GM23248 (cell line): Measurements from ENCODE around the gene HADHB. TPM values are rescaled to one million over a fixed set of nuclear protein-coding genes. Genes with fewer than 3 reads are reported as not detected.
"Not testable (repeated sequence)": the region's sequence is repeated elsewhere in the genome, so short reads cannot be mapped to it uniquely, and the experiment has no call there.

ENCODE experiments used
- DNase-seq: peaks from one replicate; pipeline ENCODE4 v3.0.0-alpha.2; 2015
- H2AFZ ChIP-seq: fragments of 200-600 bp; sonication (generic); 2 replicates; pipeline ENCODE4 v1.6.1; 2016; ENCODE audit warnings: antibody characterized with exemption
- H3F3A ChIP-seq: fragments of 200-600 bp; sonication (generic); 2 replicates; pipeline ENCODE4 v1.6.1; 2016; ENCODE audit warnings: mild to moderate bottlenecking, antibody characterized with exemption, mixed run types; ENCODE audit not compliant: insufficient read depth
- H3K27ac ChIP-seq: fragments of 200-600 bp; sonication (generic); 2 replicates; pipeline ENCODE4 v1.5.1; 2016; ENCODE audit warnings: mild to moderate bottlenecking
- H3K27me3 ChIP-seq: fragments of 200-600 bp; sonication (generic); replicated peaks from 2 replicates; pipeline ENCODE4 v1.6.1; 2016; ENCODE audit warnings: mild to moderate bottlenecking; ENCODE audit not compliant: insufficient read depth
- H3K36me3 ChIP-seq: fragments of 200-600 bp; sonication (generic); 2 replicates; pipeline ENCODE4 v1.6.1; 2016; ENCODE audit warnings: low read depth, mild to moderate bottlenecking
- H3K4me1 ChIP-seq: fragments of 200-600 bp; sonication (generic); 2 replicates; pipeline ENCODE4 v1.6.1; 2016; ENCODE audit warnings: mild to moderate bottlenecking; ENCODE audit not compliant: insufficient read depth
- H3K4me2 ChIP-seq: fragments of 200-600 bp; sonication (generic); one replicate; pipeline ENCODE4 v1.6.1; 2016; ENCODE audit warnings: mild to moderate bottlenecking; ENCODE audit not compliant: unreplicated experiment
- H3K4me3 ChIP-seq: fragments of 200-600 bp; sonication (generic); 2 replicates; pipeline ENCODE4 v1.5.1; 2016; ENCODE audit warnings: mild to moderate bottlenecking
- H3K79me2 ChIP-seq: fragments of 200-600 bp; sonication (generic); 2 replicates; pipeline ENCODE4 v1.6.1; 2016; ENCODE audit warnings: mild to moderate bottlenecking; ENCODE audit not compliant: insufficient read depth
- H3K9ac ChIP-seq: fragments of 200-600 bp; sonication (generic); 2 replicates; pipeline ENCODE4 v1.6.1; 2016; ENCODE audit warnings: mild to moderate bottlenecking
- H3K9me2 ChIP-seq: fragments of 200-600 bp; sonication (generic); 2 replicates; pipeline ENCODE4 v1.6.1; 2016; ENCODE audit warnings: mixed run types, mild to moderate bottlenecking, moderate library complexity; ENCODE audit not compliant: insufficient read depth
- H3K9me3 ChIP-seq: fragments of 200-600 bp; sonication (generic); one replicate; pipeline ENCODE4 v1.6.1; 2017; ENCODE audit warnings: low read depth
- H4K20me1 ChIP-seq: fragments of 200-600 bp; sonication (generic); 2 replicates; pipeline ENCODE4 v1.6.0; 2016; ENCODE audit not compliant: insufficient read depth
- EZH2 ChIP-seq: fragments of 200-600 bp; sonication (generic); IDR thresholded peaks from 2 replicates; pipeline ENCODE4 v1.6.1; 2018; ENCODE audit warnings: antibody characterized with exemption, mild to moderate bottlenecking; ENCODE audit not compliant: insufficient read depth, poor library complexity, severe bottlenecking
- EZH2phosphoT487 ChIP-seq: fragments of 200-600 bp; sonication (generic); IDR thresholded peaks from 2 replicates; pipeline ENCODE4 v1.6.1; 2018; ENCODE audit warnings: antibody characterized with exemption, moderate library complexity, mild to moderate bottlenecking, low read depth; ENCODE audit not compliant: insufficient read depth
- WGBS, 2 experiments: methylation state at CpG; one replicate each; pipeline ENCODE4 v1.1.6; 2015 to 2017; ENCODE audit warnings: low lambda C conversion rate in 2 of 2, low coverage in 1 of 2; ENCODE audit errors: missing lambda C conversion rate in 2 of 2; 5-methylcytosine and 5-hydroxymethylcytosine counted together
- in situ Hi-C: fragments of 300-500 bp; cut with MboI; formaldehyde crosslinking; loops from 2 replicates; pipeline ENCODE4 v1.15.0; 2020
- polyA plus RNA-seq: library from polyadenylated mRNA; unstranded; fragments of >200 nt; fragmentation: Nextera tagmentation; extraction: Ambion mirVana; gene quantifications from 2 replicates; pipeline ENCODE4 v1.2.1, GENCODE V29; 2016
- total RNA-seq: library from RNA; depleted of rRNA; stranded (reverse); fragments of >200 nt; shearing (Covaris generic); gene quantifications from 2 replicates; pipeline ENCODE4 v1.2.3, GENCODE V29; 2014

The HADHB gene
- total and polyA plus RNA-seq, 2 experiments from 2014 or later = 99.2 to 140 TPM

DNA sequence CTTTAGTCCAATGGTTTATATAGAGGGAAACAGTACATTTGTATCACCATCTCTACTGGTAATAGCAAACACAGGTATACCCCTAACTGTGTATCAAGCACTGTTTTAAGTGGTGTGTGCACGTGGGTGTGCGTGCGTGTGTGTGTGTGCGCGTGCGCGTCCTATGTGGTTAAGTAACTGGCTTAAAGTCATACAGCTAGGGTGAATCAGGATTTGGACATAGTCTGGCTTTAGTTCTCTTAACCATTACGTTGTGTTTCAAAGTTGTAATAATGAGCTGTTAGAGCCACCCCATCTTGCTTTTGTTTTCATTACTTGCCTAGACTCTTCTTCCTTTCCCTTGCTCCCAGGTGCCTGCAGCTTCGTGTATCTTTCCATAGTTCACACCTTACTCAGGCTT is 2.1 kb downstream of the HADHB start:
- Histone ChIP-seq H2AFZ (no peak overlapping the region), H3K9me2 (no peaks in the 10 kb centered on the region), H3K4me3 (peak overlapping the region; percentile 100), H3K27me3 (no peaks in the 10 kb centered on the region), H3K27ac (peak overlapping the region; percentile 98), H3F3A (peaks cover 23% of the 10 kb centered on the region), H3K4me2 (peak overlapping the region; percentile 92), H3K79me2 (peaks cover 96% of the 10 kb centered on the region), H3K9me3 (no peaks in the 10 kb centered on the region), H3K4me1 (peaks cover 33% of the 10 kb centered on the region), H3K9ac (peak overlapping the region; percentile 97; the same call in 1 of the 2 replicates), H3K36me3 (no peaks in the 10 kb centered on the region), H4K20me1 (no peaks in the 10 kb centered on the region)
- peak; percentile 64 for DNase-seq
- in situ Hi-C loops = no loop called here
- TF ChIP-seq EZH2phosphoT487 = no peak
- no peak for TF ChIP-seq EZH2
- 81 to 85% methylated on average over 9 of the region's 9 CpGs for WGBS, 2 experiments

DNA sequence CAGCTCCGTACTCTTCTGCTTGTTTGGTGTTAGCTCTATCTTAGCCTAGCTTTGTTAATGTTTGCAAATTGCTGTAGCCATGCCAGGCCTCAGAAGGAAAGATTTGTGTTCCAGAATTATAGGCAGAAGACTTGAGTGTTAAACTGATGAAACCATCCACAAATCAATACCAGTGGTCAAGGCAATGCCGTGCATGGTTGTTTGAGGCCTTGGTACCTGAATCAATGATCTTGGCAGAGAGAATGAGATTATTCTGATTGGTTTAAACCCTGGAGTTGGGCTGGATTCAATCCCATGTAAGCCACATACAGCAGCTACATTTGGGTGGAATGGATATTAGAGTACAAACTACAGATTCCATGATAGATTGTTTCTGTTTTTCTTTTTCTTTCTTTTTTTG is 4.9 kb downstream of the HADHB start:
- peaks cover 22% of the 10 kb centered on the region for H3K4me1 ChIP-seq
- in situ Hi-C loops = no loop called here
- no peaks in the 10 kb centered on the region for H3K27me3 ChIP-seq
- 92 to 96% methylated on average over 2 of the region's 2 CpGs for WGBS, 2 experiments
- DNase-seq = no peak
- no peaks in the 10 kb centered on the region for H3K9me2 ChIP-seq
- no peaks in the 10 kb centered on the region for H4K20me1 ChIP-seq
- peaks cover 3% of the 10 kb centered on the region; the same call in 1 of the 2 replicates for H3K36me3 ChIP-seq
- H3K4me2 ChIP-seq = no peak overlapping the region
- peaks cover 11% of the 10 kb centered on the region for H3F3A ChIP-seq
- H3K27ac ChIP-seq = no peak overlapping the region
- no peak overlapping the region for H3K9ac ChIP-seq
- no peaks in the 10 kb centered on the region for H3K9me3 ChIP-seq
- H3K79me2 ChIP-seq = peaks cover 99% of the 10 kb centered on the region
- no peak overlapping the region for H3K4me3 ChIP-seq
- no peak overlapping the region for H2AFZ ChIP-seq
- no peak for TF ChIP-seq EZH2
- no peak for TF ChIP-seq EZH2phosphoT487

DNA sequence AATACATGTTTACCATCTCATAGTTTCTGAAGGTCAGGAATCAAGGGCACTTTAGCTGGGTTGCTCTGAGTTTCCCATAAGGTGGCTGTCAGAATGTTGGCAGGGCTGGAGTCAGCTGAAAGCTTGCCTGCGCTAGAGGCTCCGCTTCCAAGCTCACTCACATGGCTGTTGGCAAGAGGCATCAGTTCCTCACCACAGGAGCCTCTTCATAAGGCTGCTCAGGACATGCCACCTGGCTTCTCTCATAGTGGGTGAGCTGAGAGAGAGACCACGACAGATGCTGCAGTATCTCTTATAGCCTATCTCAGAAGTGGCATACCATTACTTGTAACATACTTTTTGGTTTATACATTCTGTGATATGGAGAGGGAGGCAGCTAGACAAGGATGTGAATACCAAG is 7.2 kb downstream of the HADHB start:
- 28 to 39% methylated on average over 3 of the region's 3 CpGs for WGBS, 2 experiments
- H3K79me2 ChIP-seq = peaks cover 100% of the 10 kb centered on the region
- in situ Hi-C loops = no loop called here

DNA sequence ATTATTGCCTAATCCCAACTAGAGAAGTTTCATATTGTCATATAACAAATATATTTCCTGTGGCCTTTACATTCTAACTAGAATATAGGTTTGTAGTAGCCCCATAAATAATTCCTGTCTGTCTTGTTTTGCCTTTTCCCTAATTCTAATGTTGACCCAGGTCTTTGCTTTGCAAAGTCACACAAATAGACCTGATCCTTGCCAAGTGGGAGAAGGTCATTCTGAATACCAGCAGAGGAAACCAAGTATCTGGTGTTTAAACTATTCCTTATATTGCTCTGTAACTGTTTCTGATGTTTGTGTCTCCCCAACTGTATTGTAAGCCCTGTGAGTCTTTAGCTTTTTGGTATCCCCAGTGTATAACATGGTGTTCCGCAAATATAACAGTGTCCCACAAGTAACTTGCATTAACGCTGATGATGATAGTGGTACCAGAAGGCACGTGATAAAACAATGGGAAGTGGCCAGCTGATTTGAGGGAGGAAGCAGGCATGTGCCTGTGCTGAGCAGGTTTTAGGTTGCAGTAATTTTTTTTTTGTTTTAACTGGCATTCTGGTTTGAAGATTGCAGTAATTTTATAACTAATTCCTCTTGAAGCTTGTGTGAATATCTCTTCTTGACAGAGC is 11.1 kb downstream of the HADHB start:
- WGBS, 2 experiments = 86 to 92% methylated on average over 3 of the region's 3 CpGs
- Histone ChIP-seq H3K36me3 (peaks cover 16% of the 10 kb centered on the region; the same call in 1 of the 2 replicates), H4K20me1 (no peaks in the 10 kb centered on the region), H3K27me3 (no peaks in the 10 kb centered on the region), H3K9me3 (no peaks in the 10 kb centered on the region), H3K9ac (no peak overlapping the region), H2AFZ (no peak overlapping the region), H3K79me2 (peaks cover 87% of the 10 kb centered on the region), H3K4me2 (no peak overlapping the region), H3K4me3 (no peak overlapping the region), H3K9me2 (no peaks in the 10 kb centered on the region), H3K4me1 (no peaks in the 10 kb centered on the region), H3K27ac (no peak overlapping the region), H3F3A (no peaks in the 10 kb centered on the region)
- TF ChIP-seq EZH2phosphoT487 = no peak
- no peak for TF ChIP-seq EZH2
- in situ Hi-C loops = no loop called here
- DNase-seq = no peak

More for the DNA sequence above, 7.2 kb downstream of the HADHB start:
- H3K27me3 ChIP-seq = no peaks in the 10 kb centered on the region
- H2AFZ ChIP-seq = no peak overlapping the region
- no peak overlapping the region for H3K4me2 ChIP-seq
- no peak overlapping the region for H3K9ac ChIP-seq
- H3K4me3 ChIP-seq = no peak overlapping the region
- DNase-seq = peak; percentile 33
- peaks cover 13% of the 10 kb centered on the region for H3K4me1 ChIP-seq
- H3K36me3 ChIP-seq = peaks cover 8% of the 10 kb centered on the region; the same call in 1 of the 2 replicates
- no peaks in the 10 kb centered on the region for H3K9me3 ChIP-seq
- no peaks in the 10 kb centered on the region for H3F3A ChIP-seq
- no peaks in the 10 kb centered on the region for H3K9me2 ChIP-seq
- H4K20me1 ChIP-seq = no peaks in the 10 kb centered on the region
- no peak overlapping the region for H3K27ac ChIP-seq
- no peak for TF ChIP-seq EZH2
- TF ChIP-seq EZH2phosphoT487 = no peak

DNA sequence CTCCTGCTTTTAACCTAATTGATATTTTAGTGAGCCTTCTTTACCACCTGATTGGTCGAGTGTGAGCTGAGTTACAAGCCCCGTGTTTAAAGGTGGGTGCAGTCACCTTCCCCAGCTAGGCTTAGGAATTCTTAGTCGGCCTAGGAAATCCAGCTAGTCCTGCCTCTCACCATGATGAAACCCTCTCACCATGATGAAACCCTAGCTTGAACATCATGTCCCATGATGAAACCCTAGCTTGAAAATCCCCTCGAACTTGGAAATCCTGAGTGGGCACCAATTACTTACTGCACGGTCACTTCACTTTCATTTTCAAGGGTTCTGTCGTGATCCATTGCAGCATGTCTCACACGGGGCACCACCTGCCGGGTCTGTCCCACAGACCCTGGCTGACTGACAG is 14.1 kb downstream of the HADHB start:
- H4K20me1 ChIP-seq, H3K9me3 ChIP-seq, H3K27me3 ChIP-seq, H3F3A ChIP-seq, H2AFZ ChIP-seq, H3K4me2 ChIP-seq, H3K4me3 ChIP-seq, H3K9me2 ChIP-seq, H3K9ac ChIP-seq, H3K27ac ChIP-seq, H3K4me1 ChIP-seq, DNase-seq, in situ Hi-C loops: not testable (repeated sequence)
- peaks cover 16% of the 10 kb centered on the region; the same call in 1 of the 2 replicates for H3K36me3 ChIP-seq
- WGBS, 2 experiments = 81% methylated on average over 8 of the region's 8 CpGs
- peaks cover 57% of the 10 kb centered on the region for H3K79me2 ChIP-seq
